Fibroblast of skin of left biceps (primary cell): ENCODE data around the gene SCUBE1.
A peak's percentile ranks its signal among the peaks of the same experiment; 100 is the strongest.

Source experiments
- DNase-seq, 2 experiments: peaks; one replicate each; pipeline ENCODE4 v3.0.0-alpha.2; 2013; ENCODE audit warnings: low read depth in 2 of 2

SCUBE1 gene

DNA sequence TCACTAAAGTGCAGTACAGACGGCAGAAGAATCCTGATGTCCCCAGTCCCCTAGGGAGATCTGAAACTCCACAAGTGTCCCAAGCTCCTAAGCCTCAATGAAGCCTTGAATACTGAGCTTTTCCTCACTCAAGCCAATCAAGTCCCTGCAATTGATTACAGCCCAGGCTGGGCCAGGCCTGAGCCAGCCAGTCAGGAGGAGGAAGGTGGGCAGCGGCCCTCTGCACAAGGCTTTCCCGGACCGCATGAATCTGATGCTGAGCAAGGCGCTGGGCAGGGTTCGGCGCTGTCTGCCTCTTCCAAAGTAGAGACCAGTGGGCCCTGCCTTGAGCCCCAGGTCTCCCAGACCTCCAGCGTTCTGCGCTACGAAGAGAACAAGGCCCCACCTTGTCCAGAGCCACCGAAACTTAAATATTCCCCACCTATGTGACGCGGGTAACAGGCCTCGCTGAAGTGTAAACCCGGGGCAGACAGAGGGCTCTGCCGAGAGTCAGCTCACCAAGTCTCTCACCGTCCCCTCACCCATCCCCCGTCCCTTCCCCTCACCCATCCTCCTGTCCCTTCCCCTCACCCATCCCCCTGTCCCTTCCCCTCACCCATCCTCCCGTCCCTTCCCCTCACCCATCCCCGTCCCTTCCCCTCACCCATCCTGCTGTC is 63.2 kb downstream of the SCUBE1 start:
- no peak for DNase-seq

DNA sequence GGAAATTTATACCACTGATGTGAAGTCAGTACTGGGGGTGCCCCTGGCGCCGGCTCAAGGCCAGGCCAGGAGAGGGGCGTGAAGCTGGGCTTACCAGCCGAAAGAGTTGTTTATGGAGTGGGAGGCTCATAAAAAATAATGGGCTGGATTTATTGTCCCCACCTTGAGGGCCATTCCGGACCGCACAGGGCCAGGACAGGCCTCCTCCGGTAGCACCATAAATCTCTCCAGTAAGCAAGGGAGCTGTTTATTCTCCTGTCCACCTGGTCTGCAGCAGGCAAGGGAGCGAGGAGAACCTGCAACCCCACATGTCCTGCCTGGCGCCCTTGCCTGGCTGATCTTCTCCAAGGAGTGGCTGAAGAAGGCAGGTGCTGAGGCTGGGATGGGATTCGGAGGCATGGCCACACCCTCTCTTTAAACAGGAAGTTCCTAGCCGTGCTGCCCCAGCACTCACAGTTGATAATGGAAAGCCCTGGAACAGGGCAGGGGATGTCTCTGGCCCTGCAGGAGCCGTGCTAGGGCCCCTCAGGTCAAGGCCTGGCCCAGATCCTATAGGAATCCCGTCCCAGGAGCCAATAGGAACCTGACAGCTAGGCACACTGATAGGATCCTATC is 65.1 kb downstream of the SCUBE1 start:
- DNase-seq = no peak

DNA sequence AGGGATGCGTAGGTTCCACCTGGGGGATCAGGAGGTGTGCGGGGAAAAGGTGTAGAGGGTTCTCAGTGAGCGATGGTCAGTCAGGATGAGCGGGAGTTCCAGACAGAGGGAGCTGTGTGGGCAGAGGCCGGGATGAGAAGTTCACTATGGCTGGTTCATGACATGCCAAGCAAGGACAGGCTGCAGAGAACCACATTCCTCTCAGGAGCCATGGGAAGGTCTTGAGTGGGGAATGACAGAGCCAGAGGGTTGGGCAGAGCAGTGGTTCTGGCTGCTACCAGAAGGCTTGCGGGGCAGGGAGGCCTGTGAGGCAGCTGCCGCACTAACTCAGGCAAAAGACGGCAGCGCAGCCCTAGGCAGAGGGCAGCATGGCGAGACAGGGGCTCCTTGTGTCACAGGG is 66.1 kb downstream of the SCUBE1 start:
- DNase-seq = no peak

DNA sequence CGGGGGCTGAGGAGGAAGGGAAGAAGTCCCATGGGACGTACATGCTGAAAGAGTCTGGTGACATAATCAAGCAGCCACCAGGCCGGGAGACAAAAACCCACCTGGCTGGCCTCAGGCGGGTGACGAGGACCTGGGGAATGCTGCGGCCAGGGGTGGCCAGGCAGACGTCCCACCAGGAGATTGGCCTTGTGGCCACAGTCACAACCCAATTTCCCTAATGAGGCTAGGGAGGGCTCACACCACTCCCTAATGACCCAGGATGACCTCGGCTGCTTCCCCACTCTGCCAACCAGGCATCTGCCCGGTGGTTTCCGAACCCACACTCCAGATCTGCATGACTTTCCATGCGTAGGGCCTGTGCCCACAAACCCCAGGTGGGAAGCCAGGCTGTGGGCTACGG is 66.9 kb downstream of the SCUBE1 start:
- DNase-seq = no peak

DNA sequence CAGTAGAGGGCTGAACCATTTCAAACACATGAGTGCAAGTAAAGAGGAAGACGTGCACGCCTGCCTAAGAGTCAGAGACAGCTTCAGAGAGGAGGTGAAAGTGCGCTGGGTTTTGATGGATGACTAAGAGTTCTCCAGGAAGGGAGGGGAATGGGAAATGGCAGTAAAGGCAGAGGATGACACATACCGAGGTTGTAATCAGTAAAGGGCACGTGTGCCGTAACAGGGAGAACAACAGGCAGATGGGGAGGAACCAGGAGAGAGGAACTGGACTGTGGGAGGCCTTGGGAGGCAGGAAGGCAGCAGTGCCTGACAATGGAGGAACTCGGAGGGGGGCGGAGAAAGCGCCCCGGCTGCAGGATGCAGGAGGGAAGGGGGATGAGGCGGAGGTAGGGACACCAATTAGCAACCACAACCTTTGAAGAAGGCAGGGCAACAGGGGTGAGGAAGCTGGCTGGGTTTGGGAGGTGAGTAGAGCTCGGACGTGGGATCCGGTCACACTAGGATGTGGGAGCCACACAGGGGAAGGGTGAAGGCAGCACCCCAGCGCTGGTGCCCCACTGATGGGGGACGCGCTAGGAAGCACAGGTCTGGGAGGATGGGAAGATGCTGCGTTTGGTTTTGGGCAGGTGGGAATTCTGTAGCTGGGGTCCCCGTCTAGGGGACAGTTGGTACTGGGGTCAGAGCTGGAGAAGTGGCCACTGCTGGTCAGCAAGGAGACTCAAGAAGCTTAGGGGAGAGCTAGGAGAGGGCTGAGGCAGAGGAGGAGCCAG is 67.4 kb downstream of the SCUBE1 start:
- DNase-seq = no peak

DNA sequence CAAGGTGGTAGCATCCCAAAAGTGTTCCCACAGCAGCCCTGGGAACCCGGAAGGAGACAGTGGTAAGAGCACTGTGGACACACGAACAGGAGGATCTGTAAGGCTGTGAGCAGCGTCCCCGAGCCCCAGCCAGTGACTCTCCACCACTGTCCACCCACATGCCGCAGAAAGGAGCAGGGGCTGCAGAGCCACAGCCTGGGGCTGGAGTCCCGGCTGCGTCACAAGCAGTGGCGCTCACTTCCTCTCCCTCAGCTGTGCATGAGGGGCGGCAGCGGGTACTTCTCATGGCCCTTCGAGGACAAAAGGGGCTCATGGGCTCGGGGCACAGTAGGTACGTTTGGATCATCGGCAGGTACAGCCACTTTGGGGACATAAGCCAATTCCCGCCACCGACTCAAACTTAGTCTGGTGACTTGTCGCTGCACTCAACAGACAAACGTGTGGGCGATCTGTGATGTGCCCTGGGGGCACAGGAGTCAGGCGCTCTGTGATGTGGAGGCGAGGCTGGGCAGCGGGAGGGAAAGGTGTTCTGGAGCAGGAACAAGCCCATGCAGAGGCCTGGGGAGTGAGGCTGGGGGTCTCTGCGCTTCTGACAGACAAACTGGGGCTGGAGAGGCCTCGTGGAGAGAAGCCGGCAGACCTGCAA is 68.5 kb downstream of the SCUBE1 start:
- DNase-seq = no peak

DNA sequence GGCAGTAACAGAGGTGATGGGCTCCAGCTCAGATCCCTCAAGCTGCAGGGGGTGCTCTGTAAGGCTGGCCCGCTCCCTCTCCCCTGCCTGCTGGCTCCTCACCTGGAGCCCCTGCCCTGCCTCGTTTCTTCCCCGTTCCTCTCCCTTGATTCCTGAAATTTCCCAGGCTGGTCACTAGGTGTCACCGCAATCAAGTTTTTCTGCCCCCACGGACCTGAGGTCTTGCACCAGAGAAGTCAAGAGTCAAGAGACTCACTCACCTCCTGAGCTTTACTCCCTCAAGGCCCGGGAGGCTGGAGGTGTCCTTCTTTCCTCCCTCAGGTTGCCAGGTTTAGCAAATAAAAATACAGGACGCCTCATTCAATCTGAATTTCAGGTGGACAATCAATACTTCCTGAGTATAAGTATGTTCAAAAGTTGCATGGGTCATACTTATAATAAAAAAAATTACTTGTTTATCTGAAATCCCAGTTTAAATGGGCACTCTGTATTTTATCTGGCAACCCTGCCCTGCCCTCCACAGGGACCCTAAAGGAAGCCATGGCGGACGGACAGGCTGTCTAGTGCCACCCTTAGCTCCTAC is 69.2 kb downstream of the SCUBE1 start:
- peak in 1 of 2 experiments; percentile 6 for DNase-seq

DNA sequence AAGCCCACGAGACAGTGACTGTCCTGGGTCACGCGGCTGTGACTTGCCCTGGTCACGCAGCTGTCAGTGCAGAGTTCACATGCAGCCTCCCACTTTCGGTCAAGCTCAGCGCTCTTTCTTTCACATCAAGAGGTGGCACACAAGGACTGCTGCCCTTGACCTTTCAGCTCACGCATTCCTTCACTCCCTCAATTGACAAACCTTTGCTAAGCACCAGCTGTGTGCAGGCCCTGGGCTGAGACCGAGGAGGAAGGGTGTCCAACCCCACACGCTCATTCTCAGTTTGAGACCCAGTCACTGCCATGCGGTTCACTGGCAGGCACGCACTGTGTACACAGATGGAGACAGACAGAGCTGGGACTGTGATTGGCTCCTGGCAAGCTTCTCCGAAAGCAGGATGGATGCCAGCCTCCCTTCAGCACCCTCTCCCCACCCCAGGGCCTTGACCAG is 70.3 kb downstream of the SCUBE1 start:
- DNase-seq = no peak

DNA sequence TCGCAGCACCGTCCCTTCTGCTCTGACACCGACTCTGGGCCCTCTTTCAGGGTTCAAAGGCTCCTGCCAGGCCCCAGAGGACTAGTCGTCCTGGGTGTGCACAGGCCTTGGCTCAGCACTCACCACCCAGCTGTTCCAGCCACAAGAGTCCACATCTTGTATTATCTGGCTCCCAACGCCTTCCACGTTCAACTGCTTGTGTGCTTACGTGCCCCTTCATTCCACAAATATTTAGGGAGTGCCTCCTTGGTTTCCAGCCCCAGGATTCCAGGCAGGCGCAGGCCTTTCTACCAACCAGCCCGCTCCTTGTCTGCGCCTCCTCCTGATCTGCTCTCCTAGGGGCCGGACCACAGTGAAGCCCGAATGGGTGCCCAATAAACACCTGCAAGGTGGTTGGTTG is 70.9 kb downstream of the SCUBE1 start:
- DNase-seq = no peak

DNA sequence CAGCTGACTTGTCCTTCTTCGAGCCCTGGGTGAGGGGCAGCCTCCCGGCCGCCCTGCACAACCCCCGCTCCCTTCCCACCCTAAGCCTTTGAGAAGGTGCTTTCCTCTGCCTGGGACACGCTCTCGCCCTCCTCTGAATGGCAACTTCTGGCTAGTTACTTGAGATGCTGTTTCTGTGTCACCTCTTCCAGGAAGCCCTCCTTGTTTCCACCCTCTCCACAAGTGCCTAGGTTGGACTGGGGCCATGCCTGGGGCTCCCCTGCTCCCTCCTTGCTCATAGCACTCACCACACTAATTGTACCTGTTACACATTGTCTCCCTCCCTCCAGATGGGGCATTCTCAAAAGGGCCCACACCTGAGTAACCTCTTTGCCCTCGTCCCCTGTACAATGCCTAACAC is 72.2 kb downstream of the SCUBE1 start:
- no peak for DNase-seq

DNA sequence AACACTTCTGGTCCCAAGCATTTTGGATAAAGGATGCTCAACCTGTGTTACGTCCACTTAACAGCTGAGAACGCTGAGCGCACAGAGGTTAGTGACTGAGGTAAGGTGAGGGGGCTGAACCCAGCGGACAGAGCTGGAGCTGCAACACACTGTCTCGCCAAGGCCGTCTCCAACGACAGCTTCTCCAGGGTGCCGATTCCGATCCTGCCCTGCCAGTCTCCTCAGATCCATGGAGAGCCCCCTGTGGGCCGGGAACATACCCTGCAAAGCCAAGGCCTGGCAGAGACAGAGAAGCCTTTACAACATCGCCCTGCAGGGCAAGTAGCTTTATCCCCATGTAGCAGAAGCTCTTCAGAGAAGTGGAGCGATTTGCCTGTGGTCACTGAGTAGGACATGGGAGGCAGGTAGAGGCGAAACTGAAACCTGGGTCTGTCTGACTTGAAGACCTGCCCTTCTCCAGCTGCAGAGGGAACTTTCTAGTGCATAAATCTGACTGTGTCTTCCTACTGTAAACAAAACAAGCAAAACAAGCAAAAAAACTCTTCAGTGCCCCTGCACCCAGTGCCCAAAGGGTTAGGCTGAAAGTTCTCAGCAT is 72.8 kb downstream of the SCUBE1 start:
- DNase-seq = no peak

DNA sequence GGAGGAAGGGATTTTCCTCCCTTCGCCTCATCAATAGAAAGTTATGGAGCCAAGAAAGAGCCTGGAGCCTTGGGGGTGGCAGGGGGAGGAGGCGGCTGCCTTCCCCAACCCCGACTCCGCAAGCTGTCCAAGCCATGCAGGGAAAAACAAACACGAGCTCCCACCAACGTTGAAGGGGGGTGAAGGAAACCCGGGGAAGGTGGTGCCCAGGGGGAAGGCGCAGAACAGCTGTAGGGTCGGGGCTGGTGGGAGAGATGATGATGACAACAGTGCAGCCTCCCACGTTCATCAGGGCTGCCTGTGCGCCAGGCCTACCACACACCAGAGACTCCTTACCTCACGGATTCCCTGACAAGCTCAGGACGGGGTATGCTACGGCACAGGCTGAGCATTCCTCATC is 73.5 kb downstream of the SCUBE1 start:
- no peak for DNase-seq

DNA sequence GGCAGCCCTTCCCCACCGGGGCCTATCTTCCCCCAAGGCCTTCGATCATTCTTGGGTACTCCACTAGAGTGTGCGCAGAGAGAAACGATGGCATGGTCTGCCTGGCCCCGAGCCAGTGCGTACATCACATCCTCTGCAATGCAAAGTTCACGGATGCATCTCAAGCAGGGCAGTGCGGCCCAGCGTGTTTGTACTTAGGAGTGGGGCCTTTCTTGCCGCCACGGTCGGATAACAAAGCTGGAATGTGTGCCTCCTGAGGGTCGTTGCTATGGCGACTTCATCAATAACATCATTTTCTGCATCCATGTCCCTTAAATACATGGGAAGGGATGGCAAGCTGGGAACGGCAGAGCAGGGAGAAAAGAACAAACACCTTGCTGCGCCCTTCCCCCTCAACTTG is 73.9 kb downstream of the SCUBE1 start:
- no peak for DNase-seq

DNA sequence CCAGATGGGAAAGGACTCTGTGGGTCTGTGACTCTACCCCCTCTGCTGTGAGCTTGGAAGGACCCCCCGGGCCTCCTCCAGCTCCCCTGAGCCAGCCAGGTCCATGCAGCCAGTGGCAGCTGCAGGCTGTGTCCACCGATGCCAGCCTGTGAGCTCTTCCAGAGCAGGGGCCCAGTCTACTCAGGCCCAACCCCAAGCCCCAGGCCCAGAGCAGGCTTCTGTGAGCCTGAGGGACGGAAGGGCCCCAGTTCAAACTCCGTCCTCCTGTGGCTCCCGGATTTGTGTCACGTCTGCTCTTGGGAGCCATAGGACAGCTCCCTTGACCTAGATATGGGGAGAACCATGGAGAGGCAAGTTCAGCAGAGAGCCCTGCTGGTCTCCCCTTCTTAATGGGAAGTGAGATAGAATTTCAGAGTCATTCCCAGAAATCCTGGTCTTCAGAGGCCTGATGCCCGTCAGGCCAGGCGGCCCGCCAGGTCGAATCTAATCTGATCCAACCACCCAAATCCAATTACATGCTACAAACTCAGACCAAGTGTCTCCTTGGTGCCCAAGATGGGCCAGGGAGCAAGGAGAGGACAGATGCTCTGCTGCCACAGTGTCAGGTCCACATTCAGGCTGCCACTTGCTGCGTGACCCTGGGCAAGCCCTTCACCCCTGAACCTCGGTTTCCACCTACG is 75.1 kb downstream of the SCUBE1 start:
- no peak for DNase-seq

DNA sequence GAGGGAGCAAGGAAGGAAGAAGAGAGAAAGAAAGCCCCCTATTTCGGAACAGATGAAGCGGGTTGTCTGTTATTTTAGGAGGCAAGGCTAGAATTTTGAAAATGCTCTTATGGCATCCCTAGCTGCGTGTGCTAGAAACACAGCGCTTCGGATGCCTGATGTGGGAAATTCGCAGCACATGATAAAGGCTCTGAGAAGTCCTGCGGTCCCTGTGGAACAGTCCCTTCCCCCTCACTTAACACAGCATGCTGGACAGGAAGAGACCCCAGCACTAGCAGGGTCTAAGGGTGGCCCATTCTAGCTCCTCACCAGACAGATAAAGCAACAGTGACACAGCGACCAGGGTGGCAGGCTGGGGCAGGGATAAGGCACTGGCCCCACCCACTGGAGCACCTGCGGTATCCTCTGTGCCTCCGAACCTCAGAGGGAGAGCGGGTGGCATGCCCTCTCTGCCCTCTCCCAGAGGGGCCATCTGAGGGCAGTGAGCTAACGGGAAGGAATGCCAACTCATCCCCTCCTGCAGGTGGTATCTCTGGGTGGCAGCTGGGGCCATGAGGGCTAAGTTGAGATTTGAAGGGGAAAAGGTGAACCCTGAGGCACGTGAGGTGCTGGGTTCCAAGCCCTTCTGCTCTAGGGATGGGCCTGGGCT is 75.7 kb downstream of the SCUBE1 start:
- DNase-seq = no peak

DNA sequence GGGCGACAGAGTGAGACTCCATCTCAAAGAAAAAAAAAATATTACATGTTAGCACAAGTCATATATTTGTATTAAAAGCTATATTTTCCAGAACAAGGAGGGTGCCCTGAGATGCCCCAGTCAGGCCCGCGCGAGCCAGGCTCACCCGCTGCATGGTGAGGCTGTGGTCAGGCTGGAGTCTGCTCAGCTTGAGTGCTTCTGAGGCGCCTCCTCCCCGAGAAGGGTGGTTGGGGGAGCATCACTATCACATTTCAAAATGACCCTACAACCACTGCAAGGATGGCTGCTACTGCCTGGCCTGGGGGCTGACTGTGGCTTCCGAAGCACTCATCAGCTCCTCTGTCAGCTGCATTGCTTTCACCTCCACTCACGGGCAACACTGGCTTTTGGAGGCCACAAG is 77.1 kb downstream of the SCUBE1 start:
- no peak for DNase-seq

DNA sequence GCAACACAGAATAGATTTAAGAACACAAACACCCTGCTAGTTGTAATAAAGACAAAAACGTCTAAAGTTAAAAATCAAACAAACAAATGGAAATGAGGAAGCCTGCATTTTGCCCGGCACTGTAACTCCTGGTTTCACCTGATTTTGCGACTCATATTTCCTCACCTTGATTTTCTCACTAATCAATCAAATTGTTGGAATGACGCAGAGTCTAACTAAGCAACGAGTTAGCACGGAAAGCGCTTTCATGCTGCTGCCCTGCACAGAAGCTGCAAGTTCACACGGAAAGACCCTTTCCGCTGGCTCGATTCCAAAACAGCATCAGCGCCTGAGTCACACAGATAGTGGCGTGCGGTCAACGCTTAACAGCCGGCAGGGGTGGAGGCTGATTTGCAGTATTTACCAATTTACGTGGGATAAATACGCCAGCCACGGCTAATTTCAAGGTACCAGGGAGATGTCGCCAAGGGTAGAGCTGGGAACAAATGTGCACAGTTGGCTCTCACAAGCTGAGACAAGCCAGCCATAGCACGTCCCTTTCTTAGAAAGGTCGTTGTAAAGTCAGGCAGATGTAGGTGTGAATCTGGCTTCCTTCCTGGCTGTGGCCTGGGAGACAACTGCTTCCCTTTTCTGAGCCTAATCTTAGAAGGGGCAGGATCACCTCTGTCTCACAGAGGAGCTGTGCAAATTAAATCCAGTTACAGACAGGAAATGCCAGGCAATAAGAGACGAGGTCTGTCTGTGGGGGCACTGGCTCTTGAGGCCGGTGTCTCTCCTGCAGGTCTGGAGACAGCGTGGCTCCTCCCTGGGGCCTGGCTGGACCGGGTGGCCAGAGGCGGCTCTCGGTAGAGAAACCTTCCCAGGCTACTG is 79.3 kb downstream of the SCUBE1 start:
- peak; percentile 20 to 33 for DNase-seq

DNA sequence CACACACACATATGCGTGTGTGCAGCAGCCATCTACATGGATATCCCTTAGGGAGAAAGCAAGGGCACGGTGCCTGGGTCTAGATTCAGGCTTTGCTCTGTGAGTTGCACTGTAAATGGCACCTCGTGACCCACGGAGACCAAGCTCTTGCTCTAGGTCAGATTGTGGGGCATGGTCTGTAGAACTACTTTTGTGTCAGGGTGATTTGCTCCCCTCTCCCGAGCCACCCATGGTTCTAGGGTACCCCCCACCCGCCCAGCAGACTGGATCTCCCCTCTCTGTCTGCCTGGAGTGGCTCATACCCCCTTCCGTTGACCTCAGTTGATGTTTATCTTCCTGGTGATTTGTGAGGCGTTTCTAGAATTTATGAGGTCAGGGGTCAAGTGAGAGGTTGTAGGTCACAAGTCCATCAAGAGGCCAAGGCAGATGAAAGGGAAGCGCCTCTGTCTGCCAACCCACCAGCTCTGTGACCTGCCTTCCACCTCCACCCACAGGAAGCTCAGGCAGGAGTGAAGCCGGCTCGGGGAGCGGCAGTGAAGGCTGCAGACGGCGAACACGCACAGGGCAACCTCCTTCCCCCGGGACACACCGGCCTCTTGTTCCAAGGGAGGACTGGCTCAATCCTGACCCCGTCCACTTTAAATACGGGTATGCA is 80.1 kb downstream of the SCUBE1 start:
- no peak for DNase-seq
